Right atrium auricular region (tissue), 2 donors: Measurements from ENCODE around the gene INHBB. TPM values are rescaled to one million over a fixed set of nuclear protein-coding genes. Genes with fewer than 3 reads are reported as not detected.

Experiments used
- DNase-seq: peaks from one replicate; pipeline ENCODE4 v3.0.0-alpha.2; 2019; ENCODE audit warnings: low spot score
- H3K27ac ChIP-seq, 2 donors: fragments of 200-600 bp; sonication (generic); 1 replicate in 1 of 2; 2 replicates in 1 of 2; pipeline ENCODE4 v1.5.1; 2016 to 2019
- H3K27me3 ChIP-seq, 2 donors: fragments of 200-600 bp; sonication (generic); one replicate each; pipeline versions ENCODE4 v1.5.1 to v1.6.0; 2017 to 2019
- H3K36me3 ChIP-seq: fragments of 200-600 bp; sonication (generic); one replicate; pipeline ENCODE4 v1.5.1; 2016
- H3K4me1 ChIP-seq, 2 donors: fragments of 200-600 bp; sonication (generic); one replicate each; pipeline versions ENCODE4 v1.5.1 to v1.6.0; 2017 to 2019
- H3K4me3 ChIP-seq, 2 donors: fragments of 200-600 bp; sonication (generic); 1 replicate in 1 of 2; 2 replicates in 1 of 2; pipeline ENCODE4 v1.5.1; 2017 to 2019; ENCODE audit warnings: mild to moderate bottlenecking in 1 of 2, moderate library complexity in 1 of 2
- H3K9me3 ChIP-seq, 2 donors: fragments of 200-600 bp; sonication (generic); one replicate each; pipeline ENCODE4 v1.5.1; 2019
- CTCF ChIP-seq, 2 donors: fragments of 200-600 bp; sonication (generic); IDR thresholded peaks; one replicate each; pipeline ENCODE4 v1.5.1; 2019; ENCODE audit warnings: antibody characterized with exemption in 2 of 2
- total RNA-seq, 2 donors: library from RNA; depleted of rRNA; stranded (reverse); fragments of >200 nt; gene quantifications; one replicate each; pipeline ENCODE4 v1.1.0, GENCODE V29; 2016

INHBB gene
- total RNA-seq, 2 donors from 2014 or later, result 0.74 to 5.9 TPM

GRCh38 chr2:120376101-120376500, 30.2 kb downstream of the INHBB start:
- no peaks in the 10 kb centered on the region for H3K27me3 ChIP-seq
- TF ChIP-seq CTCF (IDR thresholded peaks at IDR 0.05), result no peak
- H3K4me1 ChIP-seq, result no peaks in the 10 kb centered on the region
- no peak overlapping the region for H3K27ac ChIP-seq
- H3K4me3 ChIP-seq, result no peak overlapping the region
- no peaks in the 10 kb centered on the region for H3K9me3 ChIP-seq
- H3K36me3 ChIP-seq, result no peaks in the 10 kb centered on the region
- DNase-seq, result no peak

- H3K9me3 ChIP-seq, result no peaks in the 10 kb centered on the region
- H3K36me3 ChIP-seq, result no peaks in the 10 kb centered on the region
- no peak overlapping the region for H3K27ac ChIP-seq
- no peaks in the 10 kb centered on the region for H3K27me3 ChIP-seq
- no peak for TF ChIP-seq CTCF (IDR thresholded peaks at IDR 0.05)
- no peaks in the 10 kb centered on the region for H3K4me1 ChIP-seq
- no peak for DNase-seq
- H3K4me3 ChIP-seq, result no peak overlapping the region
Observed at GRCh38 chr2:120376679-120377640, 31.0 kb downstream of the INHBB start.

GRCh38 chr2:120378605-120379004, 32.7 kb downstream of the INHBB start:
- no peaks in the 10 kb centered on the region for H3K4me1 ChIP-seq
- no peak for TF ChIP-seq CTCF (IDR thresholded peaks at IDR 0.05)
- H3K36me3 ChIP-seq, result no peaks in the 10 kb centered on the region
- no peak overlapping the region for H3K4me3 ChIP-seq
- H3K27me3 ChIP-seq, result no peaks in the 10 kb centered on the region
- no peak for DNase-seq
- no peak overlapping the region for H3K27ac ChIP-seq
- no peaks in the 10 kb centered on the region for H3K9me3 ChIP-seq

GRCh38 chr2:120379916-120380893, 34.3 kb downstream of the INHBB start:
- Histone ChIP-seq H3K9me3 (no peaks in the 10 kb centered on the region), H3K27me3 (no peaks in the 10 kb centered on the region), H3K4me1 (no peaks in the 10 kb centered on the region), H3K4me3 (no peak overlapping the region), H3K27ac (no peak overlapping the region), H3K36me3 (no peaks in the 10 kb centered on the region)
- no peak for DNase-seq
- no peak for TF ChIP-seq CTCF (IDR thresholded peaks at IDR 0.05)

- Histone ChIP-seq H3K4me1 (no peaks in the 10 kb centered on the region), H3K36me3 (no peaks in the 10 kb centered on the region), H3K27me3 (no peaks in the 10 kb centered on the region), H3K9me3 (no peaks in the 10 kb centered on the region), H3K27ac (no peak overlapping the region), H3K4me3 (no peak overlapping the region)
- no peak for TF ChIP-seq CTCF (IDR thresholded peaks at IDR 0.05)
- DNase-seq, result no peak
Observed at GRCh38 chr2:120381192-120381591, 35.3 kb downstream of the INHBB start.
